OCI-LY3 (cell line): Measurements from ENCODE around the gene GCNT2.
"Not testable (repeated sequence)": the region's sequence is repeated elsewhere in the genome, so short reads cannot be mapped to it uniquely, and the experiment has no call there.

Experiments used
- H2AFZ ChIP-seq: fragments of 200-600, 300-600 bp; shearing (Covaris generic); 2 replicates; pipeline ENCODE4 v1.6.0; 2014; ENCODE audit warnings: antibody characterized with exemption, low read depth, low read length
- H3K27ac ChIP-seq: fragments of 200-600, 300-600 bp; sonication (generic); 2 replicates; pipeline ENCODE4 v1.5.1; 2014; ENCODE audit warnings: mild to moderate bottlenecking, low read length, moderate library complexity, mixed read lengths
- H3K27me3 ChIP-seq: fragments of 200-600, 300-600 bp; sonication (generic); 2 replicates; pipeline ENCODE4 v1.6.1; 2014; ENCODE audit warnings: low read depth, low read length, mixed read lengths
- H3K36me3 ChIP-seq: fragments of 200-600, 300-600 bp; sonication (generic); replicated peaks from 2 replicates; pipeline ENCODE3; 2014; ENCODE audit warnings: low read depth, low read length, mixed read lengths
- H3K4me1 ChIP-seq: fragments of 300-600, 200-600 bp; sonication (generic); 2 replicates; pipeline ENCODE4 v1.6.1; 2014; ENCODE audit warnings: low read length, mixed read lengths
- H3K4me2 ChIP-seq: fragments of 200-600, 300-600 bp; sonication (generic); 2 replicates; pipeline ENCODE4 v1.6.1; 2014; ENCODE audit warnings: low read length, mixed read lengths
- H3K4me3 ChIP-seq: fragments of 300-600, 200-600 bp; sonication (generic); 2 replicates; pipeline ENCODE4 v1.5.1; 2014; ENCODE audit warnings: antibody characterized with exemption, mild to moderate bottlenecking, low read length, moderate library complexity
- H3K79me2 ChIP-seq: fragments of 300-600, 200-600 bp; shearing (Covaris generic); 2 replicates; pipeline ENCODE4 v1.6.1; 2014; ENCODE audit warnings: mild to moderate bottlenecking, low read length, mixed read lengths
- H3K9ac ChIP-seq: fragments of 300-600, 200-600 bp; shearing (Covaris generic); 2 replicates; pipeline ENCODE4 v1.6.0; 2014; ENCODE audit warnings: mild to moderate bottlenecking, low read length, moderate library complexity
- H3K9me3 ChIP-seq: fragments of 200-600, 300-600 bp; shearing (Covaris generic); 2 replicates; pipeline ENCODE4 v1.6.1; 2014; ENCODE audit warnings: low read length, mixed read lengths; ENCODE audit not compliant: insufficient read depth
- H4K20me1 ChIP-seq: fragments of 200-600, 300-600 bp; sonication (generic); 2 replicates; pipeline ENCODE4 v1.6.1; 2016; ENCODE audit warnings: low read length, mixed read lengths; ENCODE audit not compliant: insufficient read depth
- CTCF ChIP-seq: fragments of 200-600, 300-600 bp; sonication (generic); IDR thresholded peaks from 2 replicates; pipeline ENCODE4 v1.5.1; 2014; ENCODE audit warnings: antibody characterized with exemption, low read length, low read depth
- EZH2phosphoT487 ChIP-seq: fragments of 200-600 bp; shearing (Covaris generic); IDR thresholded peaks from 2 replicates; pipeline ENCODE4 v1.6.1; 2018; ENCODE audit warnings: antibody characterized with exemption, mixed run types, low read depth

GCNT2 gene

GRCh38 chr6:10662207-10662606 is 141.1 kb downstream of the GCNT2 start:
- Histone ChIP-seq H3K79me2 (no peaks in the 10 kb centered on the region), H3K4me2 (no peak overlapping the region), H3K4me3 (no peak overlapping the region), H4K20me1 (no peaks in the 10 kb centered on the region), H3K36me3 (no peaks in the 10 kb centered on the region), H3K9me3 (no peaks in the 10 kb centered on the region), H3K27me3 (no peaks in the 10 kb centered on the region), H3K9ac (no peak overlapping the region), H3K4me1 (no peaks in the 10 kb centered on the region), H2AFZ (no peak overlapping the region), H3K27ac (no peak overlapping the region)
- TF ChIP-seq CTCF, result no peak
- TF ChIP-seq EZH2phosphoT487, result no peak

GRCh38 chr6:10662742-10663141 is 141.6 kb downstream of the GCNT2 start:
- no peak overlapping the region for H3K27ac ChIP-seq
- H3K4me1 ChIP-seq, result no peaks in the 10 kb centered on the region
- H3K4me2 ChIP-seq, result no peak overlapping the region
- H3K36me3 ChIP-seq, result no peaks in the 10 kb centered on the region
- TF ChIP-seq EZH2phosphoT487 (no peak), CTCF (no peak)
- H2AFZ ChIP-seq, result no peak overlapping the region
- H3K9ac ChIP-seq, result no peak overlapping the region
- H3K27me3 ChIP-seq, result no peaks in the 10 kb centered on the region
- no peaks in the 10 kb centered on the region for H3K79me2 ChIP-seq
- H3K9me3 ChIP-seq, result no peaks in the 10 kb centered on the region
- H4K20me1 ChIP-seq, result no peaks in the 10 kb centered on the region
- no peak overlapping the region for H3K4me3 ChIP-seq

- H3K4me3 ChIP-seq, H3K36me3 ChIP-seq, H3K27ac ChIP-seq, H3K4me1 ChIP-seq, H3K9me3 ChIP-seq, H2AFZ ChIP-seq, H3K4me2 ChIP-seq, H3K9ac ChIP-seq, H3K27me3 ChIP-seq, H3K79me2 ChIP-seq, H4K20me1 ChIP-seq: not testable (repeated sequence)
Measured at GRCh38 chr6:10665595-10665994, 144.4 kb downstream of the GCNT2 start.

GRCh38 chr6:10668126-10668917 is 147.2 kb downstream of the GCNT2 start:
- no peaks in the 10 kb centered on the region for H3K4me1 ChIP-seq
- H3K36me3 ChIP-seq, result no peaks in the 10 kb centered on the region
- no peak for TF ChIP-seq CTCF
- TF ChIP-seq EZH2phosphoT487, result no peak
- H3K79me2 ChIP-seq, result no peaks in the 10 kb centered on the region
- no peak overlapping the region for H3K4me3 ChIP-seq
- H3K9me3 ChIP-seq, result no peaks in the 10 kb centered on the region
- no peak overlapping the region for H3K4me2 ChIP-seq
- no peaks in the 10 kb centered on the region; the same call in 1 of the 2 replicates for H3K27me3 ChIP-seq
- no peak overlapping the region for H2AFZ ChIP-seq
- no peaks in the 10 kb centered on the region for H4K20me1 ChIP-seq
- H3K9ac ChIP-seq, result no peak overlapping the region
- no peak overlapping the region for H3K27ac ChIP-seq
